H1 (cell line): ENCODE results near the gene WDFY1. TPM values are rescaled to one million over a fixed set of nuclear protein-coding genes. Genes with fewer than 3 reads are reported as not detected.

ENCODE experiments used
- CTCF ChIA-PET: fragments of 300-600 bp; sonication (Branson Sonifier 250); formaldehyde crosslinking; loops from one replicate; lab custom pipeline; 2021; ENCODE audit not compliant: partially characterized antibody; lab: Charles Lee
- POLR2A ChIA-PET: fragments of 300-600 bp; sonication (Branson Sonifier 250); formaldehyde crosslinking; loops from one replicate; lab custom pipeline; 2021; ENCODE audit warnings: inconsistent platforms; ENCODE audit not compliant: partially characterized antibody; lab: Charles Lee
- DNase-seq, 2 experiments: peaks; one replicate each; pipeline versions ENCODE4 v3.0.0 to v3.0.0-alpha.2; 2010 to 2022; ENCODE audit warnings: low spot score in 2 of 2, low read depth in 1 of 2, mixed read lengths in 1 of 2
- FAIRE-seq: peaks from 2 replicates; lab custom pipeline; 2011; peaks lifted over from hg19 to GRCh38; lab: Jason Lieb, UNC
- H2AFZ ChIP-seq: 2 replicates; pipeline ENCODE4 v1.8.1; 2012; ENCODE audit warnings: low read length, inconsistent platforms
- H2AK5ac ChIP-seq: 2 replicates; pipeline ENCODE4 v1.6.1; 2013; ENCODE audit warnings: low read depth, low read length
- H2BK120ac ChIP-seq: replicated peaks from 2 replicates; pipeline ENCODE3; 2013; ENCODE audit warnings: low read depth, low read length, inconsistent platforms
- H2BK12ac ChIP-seq: 2 replicates; pipeline ENCODE4 v1.6.1; 2013; ENCODE audit warnings: low read depth, low read length
- H2BK15ac ChIP-seq: 2 replicates; pipeline ENCODE4 v1.6.1; 2013; ENCODE audit warnings: low read length
- H2BK20ac ChIP-seq: 2 replicates; pipeline ENCODE4 v1.6.1; 2013; ENCODE audit warnings: low read length
- H2BK5ac ChIP-seq: 2 replicates; pipeline ENCODE4 v1.6.1; 2013; ENCODE audit warnings: low read depth, low read length
- H3K14ac ChIP-seq: 2 replicates; pipeline ENCODE4 v1.6.1; 2013; ENCODE audit warnings: inconsistent platforms; ENCODE audit not compliant: insufficient read length
- H3K18ac ChIP-seq: 2 replicates; pipeline ENCODE4 v1.6.1; 2013; ENCODE audit warnings: low read length; ENCODE audit errors: extremely low read depth
- H3K23ac ChIP-seq: 2 replicates; pipeline ENCODE4 v1.6.1; 2013; ENCODE audit warnings: inconsistent platforms; ENCODE audit not compliant: insufficient read length
- H3K23me2 ChIP-seq: 2 replicates; pipeline ENCODE4 v1.6.1; 2013; ENCODE audit warnings: low read depth, low read length
- H3K27ac ChIP-seq: 2 replicates; pipeline ENCODE4 v1.6.1; 2011; ENCODE audit warnings: low read depth, low read length, inconsistent platforms
- H3K27me3 ChIP-seq, 4 experiments: replicated peaks in 1 of 4; 1 replicate in 1 of 4; 2 replicates in 3 of 4; pipeline versions ENCODE4 v1.6.1 to v1.8.1; 2011 to 2013; ENCODE audit warnings: low read length in 3 of 4, mild to moderate bottlenecking in 3 of 4, inconsistent platforms in 2 of 4, mixed read lengths in 2 of 4, moderate library complexity in 1 of 4; ENCODE audit not compliant: control insufficient read depth in 3 of 4, insufficient read depth in 3 of 4; ENCODE audit errors: extremely low read depth in 1 of 4
- H3K36me3 ChIP-seq, 4 experiments: 2 replicates each; pipeline versions ENCODE4 v1.6.1 to v1.8.1; 2011 to 2013; ENCODE audit warnings: mild to moderate bottlenecking in 4 of 4, low read length in 3 of 4, moderate library complexity in 2 of 4, control low read depth in 1 of 4, inconsistent platforms in 1 of 4; ENCODE audit not compliant: insufficient read depth in 4 of 4, control insufficient read depth in 2 of 4
- H3K4ac ChIP-seq: replicated peaks from 2 replicates; pipeline ENCODE3; 2013; ENCODE audit warnings: low read length, low read depth, mixed read lengths, inconsistent platforms; ENCODE audit not compliant: insufficient read length
- H3K4me1 ChIP-seq, 4 experiments: replicated peaks in 1 of 4; 1 replicate in 1 of 4; 2 replicates in 3 of 4; pipeline versions ENCODE4 v1.6.1 to v1.8.1; 2011 to 2013; ENCODE audit warnings: low read length in 3 of 4, inconsistent platforms in 2 of 4, mixed read lengths in 1 of 4; ENCODE audit not compliant: insufficient read depth in 4 of 4, control insufficient read depth in 3 of 4
- H3K4me2 ChIP-seq, 2 experiments: 2 replicates each; pipeline versions ENCODE4 v1.6.1 to v1.8.1; 2011 to 2013; ENCODE audit warnings: low read depth in 2 of 2, low read length in 2 of 2, control low read depth in 1 of 2, inconsistent platforms in 1 of 2, mild to moderate bottlenecking in 1 of 2; ENCODE audit not compliant: insufficient read depth in 1 of 2
- H3K4me3 ChIP-seq, 4 experiments: fragments of 200-600, 300-600 bp in 1 of 4; sonication (generic), shearing (Covaris generic), sonication (Bioruptor Twin) in 1 of 4; 2 replicates each; pipeline versions ENCODE4 v1.5.1 to v1.8.1; 2011 to 2016; ENCODE audit warnings: low read length in 4 of 4, low read depth in 3 of 4, control low read depth in 2 of 4, inconsistent platforms in 2 of 4, mild to moderate bottlenecking in 2 of 4, mixed read lengths in 1 of 4, moderate library complexity in 1 of 4; ENCODE audit not compliant: insufficient read depth in 2 of 4; ENCODE audit errors: extremely low read depth in 1 of 4
- H3K56ac ChIP-seq: replicated peaks from 2 replicates; pipeline ENCODE3; 2013; ENCODE audit warnings: low read depth, mild to moderate bottlenecking, mixed read lengths, low read length, inconsistent platforms; ENCODE audit not compliant: insufficient read length
- H3K79me1 ChIP-seq: 2 replicates; pipeline ENCODE4 v1.6.1; 2013; ENCODE audit warnings: low read depth, low read length, control low read depth
- H3K79me2 ChIP-seq, 2 experiments: 2 replicates each; pipeline versions ENCODE4 v1.6.1 to v1.8.1; 2012 to 2013; ENCODE audit warnings: low read length in 2 of 2, mild to moderate bottlenecking in 2 of 2, inconsistent platforms in 1 of 2; ENCODE audit not compliant: insufficient read depth in 2 of 2, control insufficient read depth in 1 of 2
- H3K9ac ChIP-seq, 4 experiments: replicated peaks in 1 of 4; 1 replicate in 1 of 4; 2 replicates in 3 of 4; pipeline versions ENCODE4 v1.6.1 to v1.8.1; 2011 to 2013; ENCODE audit warnings: low read depth in 3 of 4, low read length in 3 of 4, control low read depth in 2 of 4, mild to moderate bottlenecking in 2 of 4, moderate library complexity in 2 of 4, inconsistent platforms in 1 of 4; ENCODE audit errors: extremely low read depth in 1 of 4
- H3K9me3 ChIP-seq, 2 experiments: 2 replicates each; pipeline versions ENCODE4 v1.6.1 to v1.8.1; 2012 to 2013; ENCODE audit warnings: mild to moderate bottlenecking in 2 of 2, moderate library complexity in 2 of 2, control low read depth in 1 of 2, inconsistent platforms in 1 of 2, low read depth in 1 of 2, low read length in 1 of 2, mixed read lengths in 1 of 2; ENCODE audit not compliant: insufficient read depth in 2 of 2
- H4K20me1 ChIP-seq, 2 experiments: replicated peaks in 1 of 2; 2 replicates each; pipeline versions ENCODE3 to v1.8.1; 2011 to 2013; ENCODE audit warnings: inconsistent platforms in 2 of 2, low read length in 2 of 2, mild to moderate bottlenecking in 1 of 2; ENCODE audit not compliant: insufficient read depth in 2 of 2, control insufficient read depth in 1 of 2
- H4K5ac ChIP-seq: 2 replicates; pipeline ENCODE4 v1.6.1; 2013; ENCODE audit warnings: low read length, low read depth, mixed read lengths, inconsistent platforms; ENCODE audit not compliant: insufficient read length
- H4K8ac ChIP-seq: 2 replicates; pipeline ENCODE4 v1.8.0; 2013; ENCODE audit warnings: mild to moderate bottlenecking, moderate library complexity, low read length, inconsistent platforms; ENCODE audit not compliant: insufficient read depth; ENCODE audit errors: extremely low read depth
- H4K91ac ChIP-seq: replicated peaks from 2 replicates; pipeline ENCODE3; 2013; ENCODE audit warnings: low read length, mixed read lengths, inconsistent platforms; ENCODE audit not compliant: insufficient read length
- CEBPB ChIP-seq: IDR thresholded peaks from 2 replicates; pipeline ENCODE4 v1.6.1; 2012; ENCODE audit warnings: low read depth, low read length
- CTCF ChIP-seq, 3 experiments: IDR thresholded peaks; 1 replicate in 2 of 3; 2 replicates in 1 of 3; pipeline versions ENCODE4 v1.5.1 to v1.6.1; 2011; ENCODE audit warnings: low read length in 3 of 3, mild to moderate bottlenecking in 3 of 3, inconsistent platforms in 2 of 3, low read depth in 1 of 3, moderate library complexity in 1 of 3; ENCODE audit not compliant: insufficient read depth in 1 of 3; ENCODE audit errors: control extremely low read depth in 1 of 3
- RAD21 ChIP-seq, 2 experiments: IDR thresholded peaks in 1 of 2; conservative IDR thresholded peaks in 1 of 2; 2 replicates each; pipeline ENCODE4 v1.6.1; 2011; ENCODE audit warnings: low read depth in 2 of 2, low read length in 2 of 2, improper control_type of control experiment in 1 of 2, inconsistent platforms in 1 of 2, mild to moderate bottlenecking in 1 of 2, moderate library complexity in 1 of 2
- SIRT6 ChIP-seq: IDR thresholded peaks from one replicate; pipeline ENCODE4 v1.7.1; 2012; ENCODE audit warnings: low read length, inconsistent platforms
- WGBS, 2 experiments: shearing (Covaris generic) in 1 of 2; methylation state at CpG; one replicate each; pipeline versions ENCODE4 v1.1.6 to v1.1.7; 2013 to 2015; ENCODE audit warnings: low lambda C conversion rate in 2 of 2, mixed read lengths in 2 of 2, inconsistent platforms in 1 of 2, low coverage in 1 of 2, missing lambda C conversion rate in 1 of 2; ENCODE audit not compliant: insufficient replicate concordance in 2 of 2, insufficient coverage in 1 of 2, insufficient read length in 1 of 2; ENCODE audit errors: extremely low coverage in 1 of 2, missing lambda C conversion rate in 1 of 2; 5-methylcytosine and 5-hydroxymethylcytosine counted together
- polyA plus RNA-seq, 7 experiments: library from polyadenylated mRNA; depleted of rRNA in 3 of 7; stranded (reverse) in 5 of 7; unstranded in 2 of 7; fragments of >200 nt in 5 of 7; fragments of 200-250 nt in 2 of 7; gene quantifications; 1 replicate in 5 of 7; 2 replicates in 1 of 7; 4 replicates in 1 of 7; pipeline versions ENCODE4 v1.2.1 to v1.2.3, GENCODE V29; 2011 to 2013; ENCODE audit warnings: missing spikeins in 2 of 7, mixed read lengths in 2 of 7
- total RNA-seq: library from RNA; stranded (reverse); fragmentation: NEBNext Ultra II Directional; extraction: Animal tissue kit (Norgen Biotek cat#: 25700); gene quantifications from 2 replicates; pipeline ENCODE4 v1.2.1, GENCODE V29; 2021

WDFY1 gene
- total and polyA plus RNA-seq, 2 of the 8 experiments (the other 6 are each of a cell fraction or from before 2014, with no cell fraction given): 68.4 to 94.7 TPM

DNA sequence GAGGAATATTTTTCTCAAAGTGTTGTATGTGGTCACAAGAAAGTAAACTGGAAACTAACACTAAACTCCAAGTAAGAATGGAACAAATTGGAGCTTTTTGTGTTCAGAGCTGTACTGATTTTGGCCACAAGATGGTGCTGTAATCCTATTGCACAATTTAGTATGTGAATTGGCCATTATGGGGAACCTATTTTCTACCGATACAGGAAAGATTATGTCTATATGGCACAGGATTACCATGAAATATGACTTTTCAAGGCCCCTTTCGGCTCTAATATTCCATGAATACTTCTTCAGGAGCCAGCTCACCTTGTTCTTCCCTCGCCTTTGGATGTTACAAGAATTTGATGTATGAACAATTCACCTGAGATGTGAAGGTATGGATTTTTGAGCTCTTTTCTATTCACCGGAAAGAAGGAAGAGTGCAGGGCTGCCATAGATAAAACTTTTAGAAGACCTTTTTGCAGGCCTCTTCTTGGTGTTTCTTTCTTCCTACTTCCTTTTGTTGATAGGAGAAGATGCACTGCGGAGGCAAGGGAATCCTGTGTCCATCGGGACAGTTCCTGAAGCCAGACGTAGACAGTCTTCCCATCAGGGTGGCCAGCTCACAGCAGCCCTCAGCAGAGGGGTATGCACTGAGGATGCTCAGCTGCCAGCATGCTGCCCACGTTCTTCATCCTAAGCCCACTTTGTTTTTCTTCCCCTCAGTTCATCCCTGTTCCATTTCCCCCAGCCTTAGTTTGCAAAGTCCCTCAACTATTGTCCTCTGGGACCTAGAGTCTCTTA, 25.4 kb upstream of the WDFY1 start:
- Histone ChIP-seq H4K91ac (no peak overlapping the region), H4K5ac (no peak overlapping the region), H4K8ac (no peak overlapping the region), H3K4me3 (no peak overlapping the region), H2BK120ac (no peak overlapping the region), H2AK5ac (no peak overlapping the region), H2BK15ac (no peak overlapping the region), H3K4ac (no peak overlapping the region), H2BK12ac (no peak overlapping the region), H3K9ac (no peak overlapping the region), H3K4me1 (no peaks in the 10 kb centered on the region), H3K79me2 (no peaks in the 10 kb centered on the region), H3K23ac (no peak overlapping the region), H3K27me3 (no peaks in the 10 kb centered on the region), H3K23me2 (no peaks in the 10 kb centered on the region), H3K27ac (no peak overlapping the region), H4K20me1 (no peaks in the 10 kb centered on the region), H3K36me3 (peaks cover 0 to 23% (median 9%) of the 10 kb centered on the region in 4 experiments; a peak in 6 of 8 replicates), H3K9me3 (no peaks in the 10 kb centered on the region), H2BK20ac (no peak overlapping the region), H3K79me1 (no peaks in the 10 kb centered on the region), H2AFZ (no peak overlapping the region), H3K4me2 (no peak overlapping the region), H3K56ac (no peak overlapping the region), H3K18ac (no peak overlapping the region), H3K14ac (no peak overlapping the region), H2BK5ac (no peak overlapping the region)
- peak in 1 of 2 experiments; percentile 74 for DNase-seq
- POLR2A ChIA-PET: interaction anchor here (0.8 to 2.0 kb wide), 6 partner anchors 9 to 317 kb away, joined by 3 to 18 read pairs (median 4); no protein-coding TSS in a partner anchor
- 73% methylated on average over 8 of the region's 8 CpGs; no CpG with 5 or more reads in 1 of the 2 experiments for WGBS, 2 experiments
- CTCF ChIA-PET: interaction anchor here (0.6 to 18.2 kb wide), 64 partner anchors 10 to 1017 kb away, joined by 3 to 282 read pairs (median 4); partner anchors contain the start of gene MRPL44
- peak; percentile 98 for FAIRE-seq
- TF ChIP-seq SIRT6: no peak
- peak; percentile 96 for TF ChIP-seq CEBPB
- TF ChIP-seq CTCF (IDR thresholded peaks at IDR 0.05; ENCODE audit: control extremely low read depth in 1 of 3, insufficient read depth in 1 of 3, low read depth in 1 of 3, low read length in 3 of 3): peak in 2 of 3 experiments; percentile 61 to 83; a peak in 3 of 4 replicates
- TF ChIP-seq RAD21 (IDR thresholded peaks at IDR 0.05 in 1 of 2, conservative IDR thresholded peaks at IDR 0.05 in 1 of 2; ENCODE audit: low read depth in 2 of 2, low read length in 2 of 2): peak; percentile 91 to 92
